Measurements from ENCODE around the gene PACRG. TPM values are rescaled to one million over a fixed set of nuclear protein-coding genes. Genes with fewer than 3 reads are reported as not detected.

The PACRG gene
- total and polyA plus RNA-seq, 2 of the 8 experiments (the other 6 are each of a cell fraction or from before 2014, with no cell fraction given) = 0.44 to 0.54 TPM

DNA sequence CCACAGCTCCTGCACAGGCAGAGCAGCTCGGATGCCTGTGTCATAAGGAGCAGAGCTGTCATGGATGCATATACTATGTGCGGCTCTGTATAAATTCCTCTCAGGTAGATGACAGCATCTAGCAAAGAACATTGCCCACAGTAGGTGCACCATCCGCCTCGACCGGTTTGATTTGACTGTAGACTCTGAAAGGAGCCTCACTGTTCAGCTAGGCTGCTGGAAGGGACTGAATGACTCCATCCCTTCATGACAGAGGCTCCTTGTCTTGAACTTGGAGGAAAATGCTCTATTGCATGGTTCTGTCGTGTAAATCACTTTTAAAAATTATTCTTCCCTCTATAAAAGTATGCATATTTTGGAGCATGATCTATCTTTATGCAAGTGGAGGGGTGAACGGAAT is 557.9 kb downstream of the PACRG start:
- Histone ChIP-seq H3K14ac (ENCODE audit: insufficient read length) (no peak overlapping the region), H2BK12ac (ENCODE audit: low read depth, low read length) (no peak overlapping the region), H4K91ac (replicated peaks; ENCODE audit: insufficient read length, low read length) (no peak overlapping the region), H3K9ac (replicated peaks in 1 of 4; ENCODE audit: extremely low read depth in 1 of 4, low read depth in 3 of 4, low read length in 3 of 4) (no peak overlapping the region), H3K18ac (ENCODE audit: extremely low read depth, low read length) (no peak overlapping the region), H3K56ac (replicated peaks; ENCODE audit: insufficient read length, low read depth, low read length) (no peak overlapping the region), H2BK20ac (ENCODE audit: low read length) (no peak overlapping the region), H2BK15ac (ENCODE audit: low read length) (no peak overlapping the region), H3K23ac (ENCODE audit: insufficient read length) (no peak overlapping the region), H3K4me2 (ENCODE audit: insufficient read depth in 1 of 2, low read depth in 2 of 2, low read length in 2 of 2) (no peak overlapping the region), H3K4me3 (ENCODE audit: extremely low read depth in 1 of 4, insufficient read depth in 2 of 4, low read depth in 3 of 4, low read length in 4 of 4) (no peak overlapping the region), H4K8ac (ENCODE audit: extremely low read depth, insufficient read depth, low read length) (no peak overlapping the region), H2AFZ (ENCODE audit: low read length) (no peak overlapping the region), H3K4me1 (replicated peaks in 1 of 4; ENCODE audit: control insufficient read depth in 3 of 4, insufficient read depth in 4 of 4, low read length in 3 of 4) (no peaks in the 10 kb centered on the region; a peak in 1 of 7 replicates), H3K9me3 (ENCODE audit: insufficient read depth in 2 of 2, low read depth in 1 of 2, low read length in 1 of 2) (no peaks in the 10 kb centered on the region), H3K27me3 (replicated peaks in 1 of 4; ENCODE audit: control insufficient read depth in 3 of 4, extremely low read depth in 1 of 4, insufficient read depth in 3 of 4, low read length in 3 of 4) (no peaks in the 10 kb centered on the region), H3K79me1 (ENCODE audit: low read depth, low read length) (no peaks in the 10 kb centered on the region), H3K36me3 (ENCODE audit: control insufficient read depth in 2 of 4, insufficient read depth in 4 of 4, low read length in 3 of 4) (no peaks in the 10 kb centered on the region), H3K79me2 (ENCODE audit: control insufficient read depth in 1 of 2, insufficient read depth in 2 of 2, low read length in 2 of 2) (no peaks in the 10 kb centered on the region), H3K27ac (ENCODE audit: low read depth, low read length) (no peak overlapping the region), H3K4ac (replicated peaks; ENCODE audit: insufficient read length, low read depth, low read length) (no peak overlapping the region), H3K23me2 (ENCODE audit: low read depth, low read length) (no peaks in the 10 kb centered on the region), H4K5ac (ENCODE audit: insufficient read length, low read depth, low read length) (no peak overlapping the region), H2BK5ac (ENCODE audit: low read depth, low read length) (no peak overlapping the region), H4K20me1 (replicated peaks in 1 of 2; ENCODE audit: control insufficient read depth in 1 of 2, insufficient read depth in 2 of 2, low read length in 2 of 2) (no peaks in the 10 kb centered on the region), H2BK120ac (replicated peaks; ENCODE audit: low read depth, low read length) (no peak overlapping the region), H2AK5ac (ENCODE audit: low read depth, low read length) (no peak overlapping the region)
- FAIRE-seq (no peak), DNase-seq (ENCODE audit: low read depth in 1 of 2, low spot score in 2 of 2) (no peak)
- ChIA-PET POLR2A (ENCODE audit: partially characterized antibody) (interaction anchor here (1.1 kb wide), 1 partner anchor 10 kb away, joined by 5 read pairs; no protein-coding TSS in a partner anchor), CTCF (ENCODE audit: partially characterized antibody) (interaction anchor here (1.2 to 2.2 kb wide), 2 partner anchors 10 to 11 kb away, joined by 3 to 7 read pairs; no protein-coding TSS in a partner anchor)
- WGBS, 2 experiments (ENCODE audit: extremely low coverage in 1 of 2, insufficient coverage in 1 of 2, insufficient read length in 1 of 2, insufficient replicate concordance in 2 of 2, low coverage in 1 of 2, low lambda C conversion rate in 2 of 2, missing lambda C conversion rate in 1 of 2) = 92% methylated on average over 7 of the region's 7 CpGs; no CpG with 5 or more reads in 1 of the 2 experiments
- TF ChIP-seq, protein P1, sequence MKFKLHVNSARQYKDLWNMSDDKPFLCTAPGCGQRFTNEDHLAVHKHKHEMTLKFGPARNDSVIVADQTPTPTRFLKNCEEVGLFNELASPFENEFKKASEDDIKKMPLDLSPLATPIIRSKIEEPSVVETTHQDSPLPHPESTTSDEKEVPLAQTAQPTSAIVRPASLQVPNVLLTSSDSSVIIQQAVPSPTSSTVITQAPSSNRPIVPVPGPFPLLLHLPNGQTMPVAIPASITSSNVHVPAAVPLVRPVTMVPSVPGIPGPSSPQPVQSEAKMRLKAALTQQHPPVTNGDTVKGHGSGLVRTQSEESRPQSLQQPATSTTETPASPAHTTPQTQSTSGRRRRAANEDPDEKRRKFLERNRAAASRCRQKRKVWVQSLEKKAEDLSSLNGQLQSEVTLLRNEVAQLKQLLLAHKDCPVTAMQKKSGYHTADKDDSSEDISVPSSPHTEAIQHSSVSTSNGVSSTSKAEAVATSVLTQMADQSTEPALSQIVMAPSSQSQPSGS (IDR thresholded peaks at IDR 0.05; ENCODE audit: low read length) = no peak
- TF ChIP-seq SIRT6 (IDR thresholded peaks at IDR 0.05; ENCODE audit: low read length) (no peak), EZH2 (IDR thresholded peaks at IDR 0.05; ENCODE audit: low read depth, low read length, severe bottlenecking) (no peak), EGR1 (IDR thresholded peaks at IDR 0.05; ENCODE audit: borderline replicate concordance, low read depth, low read length) (no peak), CREB1 (IDR thresholded peaks at IDR 0.05) (no peak), RXRA (IDR thresholded peaks at IDR 0.05; ENCODE audit: insufficient read depth, low read depth, low read length) (no peak), SIX5 (IDR thresholded peaks at IDR 0.05; ENCODE audit: low read depth, low read length) (no peak), JUN (IDR thresholded peaks at IDR 0.05; ENCODE audit: low read depth, low read length) (no peak), KDM4A (IDR thresholded peaks at IDR 0.05; ENCODE audit: low read depth, low read length, severe bottlenecking) (no peak), ASH2L (IDR thresholded peaks at IDR 0.05; ENCODE audit: low read length) (no peak), EP300 (IDR thresholded peaks at IDR 0.05; ENCODE audit: borderline replicate concordance in 1 of 2, low read depth in 2 of 2, low read length in 2 of 2) (no peak)
- TF ChIP-seq, protein P2, sequence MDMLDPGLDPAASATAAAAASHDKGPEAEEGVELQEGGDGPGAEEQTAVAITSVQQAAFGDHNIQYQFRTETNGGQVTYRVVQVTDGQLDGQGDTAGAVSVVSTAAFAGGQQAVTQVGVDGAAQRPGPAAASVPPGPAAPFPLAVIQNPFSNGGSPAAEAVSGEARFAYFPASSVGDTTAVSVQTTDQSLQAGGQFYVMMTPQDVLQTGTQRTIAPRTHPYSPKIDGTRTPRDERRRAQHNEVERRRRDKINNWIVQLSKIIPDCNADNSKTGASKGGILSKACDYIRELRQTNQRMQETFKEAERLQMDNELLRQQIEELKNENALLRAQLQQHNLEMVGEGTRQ (IDR thresholded peaks at IDR 0.05; ENCODE audit: low read length) = no peak
